GM18505 (cell line): Measurements from ENCODE around the gene WASF1.
"Not testable (repeated sequence)": the region's sequence is repeated elsewhere in the genome, so short reads cannot be mapped to it uniquely, and the experiment has no call there.

Experiments used
- ATAC-seq: cut with Tn5 transposase; IDR thresholded peaks from one replicate; pipeline ENCODE4 v1.9.1; 2021; ENCODE audit not compliant: unreplicated experiment
- POLR2A ChIP-seq: IDR thresholded peaks from 4 replicates; pipeline ENCODE4 v1.6.1; 2011; ENCODE audit warnings: borderline replicate concordance; ENCODE audit not compliant: insufficient read depth, insufficient read length; ENCODE audit errors: extremely low read depth

Gene WASF1

DNA sequence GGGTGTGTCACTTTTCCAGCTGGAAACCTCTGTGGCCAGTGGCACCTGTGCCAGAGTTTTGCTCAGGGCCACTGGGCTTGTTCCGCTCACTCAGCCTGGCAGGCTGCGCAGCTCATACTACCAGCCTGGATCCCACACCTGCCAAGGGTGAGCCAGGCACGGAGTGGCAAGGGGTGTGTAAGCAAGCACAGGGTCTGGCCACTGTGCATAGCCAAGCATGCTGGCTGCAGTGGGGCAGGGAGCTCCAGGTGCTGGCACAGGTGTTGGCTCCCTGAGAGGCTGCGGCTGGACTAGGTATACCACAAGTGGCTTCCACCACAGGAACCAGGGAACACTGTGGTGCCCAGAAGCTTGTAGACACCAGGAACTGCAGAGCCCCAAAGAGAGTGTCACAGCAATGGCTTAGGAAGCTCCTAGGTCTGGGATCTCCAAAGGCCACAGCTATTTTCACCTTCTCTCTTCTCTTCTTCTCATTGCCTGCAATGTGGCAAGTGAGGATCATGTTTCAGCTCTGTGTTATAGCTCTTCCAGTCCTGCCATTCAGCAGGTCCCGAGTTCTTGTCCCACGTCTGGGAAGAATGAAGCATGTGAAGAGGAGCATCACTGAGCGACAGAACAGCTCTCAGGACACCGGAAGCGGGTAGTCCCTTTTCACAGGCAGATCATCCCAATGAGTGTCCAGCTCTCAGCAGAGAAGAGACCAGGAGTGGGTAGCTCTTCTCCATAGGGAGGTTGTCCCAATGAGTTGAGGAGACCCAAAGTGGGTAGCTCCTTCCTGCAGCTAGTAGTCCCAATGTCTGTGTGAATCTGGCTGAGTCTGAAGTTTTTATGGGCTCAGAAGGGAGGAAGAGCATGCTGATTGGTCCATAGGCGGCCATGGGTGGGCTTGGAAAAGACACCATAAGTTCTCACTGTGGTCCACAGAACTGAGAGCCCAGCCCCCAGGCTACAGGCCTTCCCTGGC, 41.3 kb downstream of the WASF1 start:
- no peak for ATAC-seq
- TF ChIP-seq POLR2A: no peak

- TF ChIP-seq POLR2A: no peak
- no peak for ATAC-seq
Observed at GRCh38 chr6:110130362-110130761, 49.1 kb downstream of the WASF1 start.

GRCh38 chr6:110128418-110128817, 51.1 kb downstream of the WASF1 start:
- TF ChIP-seq POLR2A: no peak
- no peak for ATAC-seq

- no peak for ATAC-seq
- no peak for TF ChIP-seq POLR2A
Observed at GRCh38 chr6:110125361-110125760, 54.1 kb downstream of the WASF1 start.

DNA sequence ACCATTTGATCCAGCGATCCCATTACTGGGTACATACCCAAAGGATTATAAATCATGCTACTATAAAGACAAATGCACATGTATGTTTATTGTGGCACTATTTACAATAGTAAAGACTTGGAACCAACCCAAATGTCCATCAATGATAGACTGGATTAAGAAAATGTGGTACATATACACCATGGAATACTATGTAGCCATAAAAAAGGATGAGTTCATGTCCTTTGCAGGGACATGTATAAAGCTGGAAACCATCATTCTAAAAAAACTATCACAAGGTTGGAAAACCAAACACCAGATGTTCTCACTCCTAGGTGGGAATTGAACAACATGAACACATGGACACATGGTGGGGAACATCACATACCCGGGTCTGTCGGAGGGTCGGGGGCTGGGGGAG, 57.8 kb downstream of the WASF1 start:
- ATAC-seq: not testable (repeated sequence)

GRCh38 chr6:110116258-110116657, 63.2 kb downstream of the WASF1 start:
- no peak for ATAC-seq
- no peak for TF ChIP-seq POLR2A

DNA sequence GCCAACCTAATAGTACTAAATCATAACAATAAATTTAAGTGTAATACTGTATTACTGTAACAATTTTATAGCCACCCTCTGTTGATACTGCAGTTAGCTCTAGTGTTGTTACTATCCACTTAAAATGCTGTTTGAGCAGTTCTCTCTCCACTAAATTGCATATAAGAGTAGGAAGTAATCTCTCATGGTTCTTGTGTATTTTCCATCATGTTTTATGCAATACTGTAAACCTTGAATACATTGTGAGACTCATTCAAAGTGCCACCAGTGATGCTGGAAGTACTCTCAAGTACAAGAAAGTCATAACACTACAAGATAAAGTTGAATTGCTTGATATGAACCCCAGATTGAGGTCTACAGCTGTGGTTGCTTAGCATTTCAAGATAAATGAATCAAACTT, 65.5 kb downstream of the WASF1 start:
- no peak for ATAC-seq
- no peak for TF ChIP-seq POLR2A

DNA sequence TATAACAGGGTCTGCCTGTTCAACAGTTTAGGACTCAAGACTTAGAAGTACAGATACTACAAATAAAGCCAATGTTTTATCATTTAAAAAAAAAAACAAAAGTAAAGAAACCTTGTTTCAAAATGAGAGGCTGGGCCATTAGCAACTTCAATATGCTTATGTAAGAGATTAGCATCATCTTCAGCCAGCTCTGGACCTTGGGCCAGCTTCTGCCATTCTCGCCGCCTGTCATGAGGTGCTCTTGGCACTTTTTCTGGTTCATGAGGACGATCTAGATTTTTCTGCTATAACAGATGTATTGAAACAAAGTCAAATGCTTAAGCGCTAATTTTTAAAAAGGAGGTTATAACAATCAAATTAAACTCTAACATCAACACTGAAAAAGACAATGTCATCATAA, 74.2 kb downstream of the WASF1 start:
- TF ChIP-seq POLR2A: no peak
- ATAC-seq: no peak

GRCh38 chr6:110103260-110103659, 76.2 kb downstream of the WASF1 start:
- no peak for ATAC-seq
- TF ChIP-seq POLR2A: no peak

- ATAC-seq: no peak
- TF ChIP-seq POLR2A: no peak
Observed at GRCh38 chr6:110102411-110102810, 77.1 kb downstream of the WASF1 start.

GRCh38 chr6:110101885-110102284, 77.6 kb downstream of the WASF1 start:
- no peak for TF ChIP-seq POLR2A
- peak; percentile 50 for ATAC-seq

DNA sequence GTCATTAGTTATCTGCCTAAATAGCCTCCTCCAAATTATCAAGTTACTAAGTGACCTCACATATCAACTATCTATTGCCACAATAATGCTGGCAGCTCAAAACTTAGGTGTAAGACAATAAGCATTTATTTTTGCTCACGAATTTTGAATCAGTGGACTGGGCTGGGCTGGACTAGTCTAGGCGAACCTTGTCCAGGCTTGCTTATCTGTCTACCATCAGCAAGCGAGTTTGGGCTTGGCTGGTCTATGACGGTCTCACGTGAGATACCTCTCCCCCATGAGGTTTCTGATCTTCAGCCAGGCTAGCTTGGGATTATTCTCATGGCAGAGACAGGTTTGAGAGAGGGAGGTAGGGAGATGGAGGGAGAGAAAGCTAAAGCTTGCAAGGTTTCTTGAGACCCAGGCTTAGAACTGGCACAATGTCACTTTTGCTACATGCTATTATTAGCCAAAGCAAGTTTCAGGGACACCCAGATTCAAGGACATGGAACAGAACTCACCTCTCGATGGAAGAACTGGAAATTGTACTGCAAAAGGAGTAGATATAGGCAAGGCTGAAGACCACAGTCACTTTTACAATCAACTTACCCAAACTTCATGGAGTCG, 80.9 kb downstream of the WASF1 start:
- no peak for ATAC-seq
- no peak for TF ChIP-seq POLR2A

GRCh38 chr6:110097443-110097842, 82.0 kb downstream of the WASF1 start:
- no peak for ATAC-seq
- no peak for TF ChIP-seq POLR2A

- no peak for TF ChIP-seq POLR2A
- no peak for ATAC-seq
Observed at GRCh38 chr6:110095935-110096334, 83.5 kb downstream of the WASF1 start.
